ENCODE results near the gene HEXIM1.

HEXIM1 gene

DNA sequence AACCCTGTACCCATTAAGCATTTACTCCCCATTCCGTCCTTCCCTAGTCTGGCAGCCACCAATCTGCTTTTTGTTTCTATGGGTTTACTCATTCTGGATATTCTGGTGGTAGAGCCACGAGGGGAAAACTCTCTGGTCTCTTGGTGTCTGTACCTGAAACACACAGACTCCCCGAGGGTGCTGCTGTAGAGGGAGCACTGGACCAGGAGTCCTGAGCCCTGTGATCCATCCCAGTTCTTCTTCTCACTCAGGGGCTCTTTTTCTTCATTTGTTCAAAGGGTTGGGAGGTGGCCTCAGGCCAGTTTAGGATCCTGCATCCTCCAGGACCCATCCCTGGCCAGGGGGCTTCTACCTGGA is 27.5 kb downstream of the HEXIM1 start:
- DNase-seq = no peak

GRCh38 chr17:45177563-45177962 is 29.3 kb downstream of the HEXIM1 start:
- DNase-seq = no peak

DNA sequence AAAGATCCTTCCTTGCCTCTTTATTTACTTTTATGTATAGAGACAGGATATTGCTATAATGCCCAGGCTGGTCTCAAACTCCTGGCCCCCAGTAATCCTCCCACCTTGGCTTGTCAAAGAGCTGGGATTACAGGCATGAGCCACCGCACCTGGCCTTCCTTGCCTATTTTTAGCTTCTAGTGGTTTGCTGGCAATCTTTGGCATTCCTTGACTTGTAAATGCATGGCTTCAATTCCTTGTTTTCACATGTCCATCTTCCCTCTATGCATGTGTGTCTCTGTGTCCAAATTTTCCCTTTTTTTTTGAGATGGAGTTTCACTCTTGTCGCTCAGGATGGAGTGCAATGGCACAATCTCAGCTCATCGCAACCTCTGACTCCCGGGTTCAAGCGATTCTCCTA is 35.9 kb downstream of the HEXIM1 start:
- DNase-seq = no peak

- DNase-seq = no peak
Observed at GRCh38 chr17:45186801-45187354, 38.6 kb downstream of the HEXIM1 start.

DNA sequence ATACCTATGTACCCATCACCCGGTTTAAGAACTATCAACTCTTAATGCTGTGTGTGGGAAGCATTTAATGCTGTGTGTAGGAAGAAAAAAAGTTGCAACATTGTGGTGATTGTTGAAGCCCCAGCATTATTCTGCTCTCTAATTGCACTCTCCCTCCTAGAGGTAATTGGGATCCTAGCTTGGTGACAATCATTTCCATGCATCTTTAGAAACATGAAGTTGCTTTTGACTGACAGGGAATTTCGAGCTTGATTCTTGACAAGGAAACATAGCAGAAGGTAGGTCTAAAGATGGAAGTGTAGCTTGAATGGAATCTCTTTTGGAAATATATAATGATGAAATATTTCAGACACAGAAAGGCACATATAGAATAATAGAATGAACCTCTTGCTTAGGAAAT is 40.7 kb downstream of the HEXIM1 start:
- DNase-seq = no peak

DNA sequence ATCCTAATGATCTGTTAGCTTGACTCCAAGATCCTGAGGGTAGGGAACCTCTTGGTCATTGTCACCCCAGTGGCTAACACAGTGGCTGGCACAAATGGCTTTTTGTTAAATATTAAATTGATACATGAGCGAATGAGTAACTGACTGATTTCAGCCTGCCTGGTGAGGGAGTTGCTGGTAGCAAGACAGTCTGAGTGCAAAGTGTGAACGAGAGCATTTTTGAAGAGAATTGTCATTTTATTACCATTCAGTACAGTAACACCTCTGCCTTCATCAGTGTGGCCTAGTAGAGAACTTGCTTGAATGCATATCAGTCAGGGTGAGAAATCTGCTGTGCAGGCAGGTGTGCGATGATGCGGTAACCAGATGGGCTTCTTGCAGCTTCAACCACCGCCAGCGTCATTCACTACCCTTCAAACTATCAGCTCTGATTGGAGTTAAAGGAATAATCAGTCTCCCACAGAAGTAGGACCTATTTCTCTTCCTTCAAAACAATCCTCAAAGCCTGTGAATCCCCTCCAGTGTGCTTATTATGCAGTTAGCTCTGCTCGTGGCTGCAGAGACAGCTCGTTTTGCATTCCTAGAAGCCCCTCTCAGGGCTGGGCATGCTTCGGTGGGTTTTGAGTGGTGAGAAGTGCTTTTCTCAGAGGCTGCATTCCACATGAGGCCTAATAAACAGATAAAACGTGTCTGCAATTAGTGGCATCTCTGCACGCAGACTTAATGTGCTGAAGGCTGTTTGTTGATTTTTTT is 42.4 kb downstream of the HEXIM1 start:
- DNase-seq = no peak

- no peak for DNase-seq
Observed at GRCh38 chr17:45195424-45195823, 47.1 kb downstream of the HEXIM1 start.

- no peak for DNase-seq
Observed at GRCh38 chr17:45197108-45197507, 48.8 kb downstream of the HEXIM1 start.

GRCh38 chr17:45197555-45198334 is 49.5 kb downstream of the HEXIM1 start:
- peak; percentile 85 to 86 for DNase-seq

- DNase-seq = no peak
Observed at GRCh38 chr17:45200701-45201100, 52.4 kb downstream of the HEXIM1 start.

- no peak for DNase-seq
Observed at GRCh38 chr17:45201457-45201856, 53.2 kb downstream of the HEXIM1 start.
